ENCODE data around the gene DBF4.

The DBF4 gene

DNA sequence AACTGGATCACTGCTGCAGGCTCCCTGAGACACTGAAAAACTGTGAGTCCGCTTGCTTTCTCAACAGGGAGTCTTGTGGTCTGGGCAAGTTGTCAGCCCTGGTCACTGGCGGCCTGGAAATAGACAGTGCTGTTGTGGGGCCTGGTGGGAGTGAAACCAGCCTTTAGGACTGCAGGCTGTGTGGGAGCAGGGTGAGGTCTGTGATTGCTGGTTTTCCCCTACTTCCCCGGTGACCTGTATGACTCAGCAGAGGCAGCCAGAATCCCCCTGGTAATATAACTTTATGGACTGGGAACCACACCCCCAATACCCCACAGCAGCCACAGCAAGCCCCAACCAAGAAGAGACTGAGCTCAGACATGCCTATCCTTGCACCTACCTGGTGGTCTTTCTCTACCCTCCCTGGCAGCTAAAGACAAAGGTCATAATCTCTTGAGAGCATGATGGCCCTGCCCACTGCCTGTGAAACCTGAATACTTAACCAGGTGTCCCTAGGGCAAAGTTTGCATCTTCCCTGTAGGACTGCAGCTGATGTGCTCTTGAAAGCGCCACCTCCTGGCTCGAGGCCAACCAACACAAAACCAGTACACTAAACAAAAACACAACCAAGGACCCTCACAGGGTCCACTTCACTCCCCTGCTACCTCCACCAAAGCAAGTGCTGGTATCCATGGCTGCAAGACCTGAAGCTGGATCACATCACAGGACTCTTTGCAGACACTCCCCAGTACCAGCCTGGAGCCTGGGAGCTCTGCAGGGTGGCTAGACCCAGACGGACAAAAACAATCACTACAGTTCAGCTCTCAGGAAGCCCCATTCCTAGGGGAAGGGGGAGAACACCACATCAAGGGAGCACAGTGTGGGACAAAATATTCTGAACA lies 50.5 kb downstream of the DBF4 start:
- Histone ChIP-seq H3K36me3 (ENCODE audit: control insufficient read depth, insufficient read depth, low read length) (no peaks in the 10 kb centered on the region), H3K27me3 (replicated peaks; ENCODE audit: control insufficient read depth, insufficient read depth, low read length) (no peaks in the 10 kb centered on the region), H3K4me3 (replicated peaks; ENCODE audit: low read depth, low read length) (peak overlapping the region; percentile 58)
- peak; percentile 75 for DNase-seq (ENCODE audit: extremely low read depth, insufficient read length)
- TF ChIP-seq CTCF (IDR thresholded peaks at IDR 0.05; ENCODE audit: insufficient read depth, low read length, poor library complexity, severe bottlenecking) = peak; percentile 63

DNA sequence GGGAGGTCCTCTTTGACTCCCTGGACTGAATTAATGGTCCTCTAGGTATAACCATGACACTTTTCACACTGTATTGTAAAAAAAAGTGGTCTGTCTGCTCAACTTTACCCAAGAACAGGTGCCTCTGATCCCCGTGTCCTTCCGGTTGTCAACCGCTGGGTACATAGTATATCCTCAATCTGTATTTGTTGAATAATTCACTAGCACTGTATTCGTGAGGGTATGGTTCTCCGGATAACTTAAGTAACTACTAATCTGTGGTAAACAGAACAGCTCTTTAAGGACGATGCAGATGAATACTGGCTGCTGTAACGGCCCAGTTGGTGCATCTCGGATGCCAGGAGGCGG lies 57.3 kb downstream of the DBF4 start:
- TF ChIP-seq CTCF (IDR thresholded peaks at IDR 0.05; ENCODE audit: insufficient read depth, low read length, poor library complexity, severe bottlenecking) = no peak
- Histone ChIP-seq H3K27me3 (replicated peaks; ENCODE audit: control insufficient read depth, insufficient read depth, low read length) (no peaks in the 10 kb centered on the region), H3K4me3 (replicated peaks; ENCODE audit: low read depth, low read length) (peak overlapping the region; percentile 92), H3K36me3 (ENCODE audit: control insufficient read depth, insufficient read depth, low read length) (no peaks in the 10 kb centered on the region)
- no peak for DNase-seq (ENCODE audit: extremely low read depth, insufficient read length)

GRCh38 chr7:87933953-87934698 lies 57.8 kb downstream of the DBF4 start, which contains the start of gene ADAM22:
ADAM22 (plus strand) TSS chr7:87934251; CDS start chr7:87934466, 215 bp downstream.
- TF ChIP-seq CTCF (IDR thresholded peaks at IDR 0.05; ENCODE audit: insufficient read depth, low read length, poor library complexity, severe bottlenecking) = peak; percentile 22
- H3K27me3 ChIP-seq (replicated peaks; ENCODE audit: control insufficient read depth, insufficient read depth, low read length) = no peaks in the 10 kb centered on the region
- peak within 1 kb of the TSS; percentile 92 for H3K4me3 ChIP-seq (replicated peaks; ENCODE audit: low read depth, low read length)
- no peaks in the 10 kb centered on the region for H3K36me3 ChIP-seq (ENCODE audit: control insufficient read depth, insufficient read depth, low read length)
- peak; percentile 96 for DNase-seq (ENCODE audit: extremely low read depth, insufficient read length)

- no peaks in the 10 kb centered on the region for H3K27me3 ChIP-seq (replicated peaks; ENCODE audit: control insufficient read depth, insufficient read depth, low read length)
- H3K36me3 ChIP-seq (ENCODE audit: control insufficient read depth, insufficient read depth, low read length) = no peaks in the 10 kb centered on the region
- no peak for TF ChIP-seq CTCF (IDR thresholded peaks at IDR 0.05; ENCODE audit: insufficient read depth, low read length, poor library complexity, severe bottlenecking)
- peak overlapping the region; percentile 92 for H3K4me3 ChIP-seq (replicated peaks; ENCODE audit: low read depth, low read length)
- peak; percentile 58 for DNase-seq (ENCODE audit: extremely low read depth, insufficient read length)
Measured at GRCh38 chr7:87934699-87935383, 58.5 kb downstream of the DBF4 start.

DNA sequence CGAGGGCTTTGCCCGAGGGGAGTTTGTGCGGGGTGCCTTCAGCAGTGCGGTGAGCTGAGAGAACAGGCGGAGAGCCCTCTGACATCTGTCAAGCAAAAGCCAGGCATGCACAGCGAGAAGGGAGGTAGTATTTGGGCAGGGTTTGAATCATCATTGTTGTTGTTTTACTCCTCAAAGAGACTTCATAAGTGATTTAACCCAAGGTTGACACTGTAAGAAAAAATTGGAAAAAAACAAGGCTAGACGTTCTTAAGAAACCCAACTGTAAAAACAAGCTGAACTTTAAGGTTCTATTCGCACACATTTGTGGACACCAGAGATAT lies 59.1 kb downstream of the DBF4 start:
- DNase-seq (ENCODE audit: extremely low read depth, insufficient read length) = no peak
- no peak for TF ChIP-seq CTCF (IDR thresholded peaks at IDR 0.05; ENCODE audit: insufficient read depth, low read length, poor library complexity, severe bottlenecking)
- H3K27me3 ChIP-seq (replicated peaks; ENCODE audit: control insufficient read depth, insufficient read depth, low read length) = no peaks in the 10 kb centered on the region
- H3K4me3 ChIP-seq (replicated peaks; ENCODE audit: low read depth, low read length) = peak overlapping the region; percentile 92
- no peaks in the 10 kb centered on the region for H3K36me3 ChIP-seq (ENCODE audit: control insufficient read depth, insufficient read depth, low read length)
